ENCODE measurements around the gene TOP3B. TPM values are rescaled to one million over a fixed set of nuclear protein-coding genes. Genes with fewer than 3 reads are reported as not detected.
A peak's percentile ranks its signal among the peaks of the same experiment; 100 is the strongest.
"Not testable (repeated sequence)": the region's sequence is repeated elsewhere in the genome, so short reads cannot be mapped to it uniquely, and the experiment has no call there.

TOP3B gene
- total and polyA plus RNA-seq, 8 donors, result 22.5 to 43.5 (median 30.6) TPM

GRCh38 chr22:21943571-21944448 is 38.8 kb downstream of the TOP3B start:
- ATAC-seq (no peak), DNase-seq (no peak)
- TF ChIP-seq CTCF (IDR thresholded peaks at IDR 0.05), result no peak
- H3K27ac ChIP-seq, result peak overlapping the region; percentile 85 to 98
- no peaks in the 10 kb centered on the region for H3K9me3 ChIP-seq
- H3K27me3 ChIP-seq, result no peaks in the 10 kb centered on the region
- peaks cover 0 to 38% of the 10 kb centered on the region in 2 donors for H3K36me3 ChIP-seq
- intact Hi-C loops (cut with DNase I), result no loop called here
- H3K4me1 ChIP-seq, result peaks cover 24 to 97% of the 10 kb centered on the region in 2 donors
- no peak overlapping the region for H3K4me3 ChIP-seq

- peak; percentile 4 for ATAC-seq
- peaks cover 0 to 38% of the 10 kb centered on the region in 2 donors for H3K36me3 ChIP-seq
- no peaks in the 10 kb centered on the region for H3K27me3 ChIP-seq
- TF ChIP-seq CTCF (IDR thresholded peaks at IDR 0.05), result no peak
- peaks cover 24 to 97% of the 10 kb centered on the region in 2 donors for H3K4me1 ChIP-seq
- H3K9me3 ChIP-seq, result no peaks in the 10 kb centered on the region
- DNase-seq, result peak; percentile 16 to 87 (median 64)
- peak overlapping the region; percentile 85 to 98 for H3K27ac ChIP-seq
- intact Hi-C loops (cut with DNase I), result no loop called here
- no peak overlapping the region for H3K4me3 ChIP-seq
These were observed 39.9 kb downstream of the TOP3B start for GRCh38 chr22:21942407-21943343.

- peaks cover 26 to 97% of the 10 kb centered on the region in 2 donors for H3K4me1 ChIP-seq
- ATAC-seq (no peak), DNase-seq (no peak)
- H3K4me3 ChIP-seq, result no peak overlapping the region
- TF ChIP-seq CTCF (IDR thresholded peaks at IDR 0.05), result no peak
- no peaks in the 10 kb centered on the region for H3K9me3 ChIP-seq
- intact Hi-C loops (cut with DNase I), result no loop called here
- H3K27me3 ChIP-seq, result no peaks in the 10 kb centered on the region
- peaks cover 0 to 38% of the 10 kb centered on the region in 2 donors for H3K36me3 ChIP-seq
- H3K27ac ChIP-seq, result peak overlapping the region; percentile 85 to 98
These were observed 40.7 kb downstream of the TOP3B start for GRCh38 chr22:21941921-21942320.

- Histone ChIP-seq H3K27me3 (no peaks in the 10 kb centered on the region), H3K4me1 (peaks cover 35 to 97% of the 10 kb centered on the region in 2 donors), H3K27ac (peak overlapping the region; percentile 85 to 98), H3K36me3 (peaks cover 0 to 34% of the 10 kb centered on the region in 2 donors), H3K9me3 (no peaks in the 10 kb centered on the region), H3K4me3 (no peak overlapping the region)
- DNase-seq, result peak in 1 of 4 donors; percentile 79
- intact Hi-C loops (cut with DNase I), result no loop called here
- TF ChIP-seq CTCF (IDR thresholded peaks at IDR 0.05), result no peak
- ATAC-seq, result no peak
These were observed 42.1 kb downstream of the TOP3B start for GRCh38 chr22:21940521-21940920.

GRCh38 chr22:21939935-21940334 is 42.7 kb downstream of the TOP3B start:
- H3K4me3 ChIP-seq, H3K27me3 ChIP-seq, ATAC-seq, DNase-seq, H3K9me3 ChIP-seq: not testable (repeated sequence)
- intact Hi-C loops (cut with DNase I), result loop anchor here in 1 of 2 donors (10.0 kb wide), 1 partner anchor 225 kb away; no protein-coding TSS in a partner anchor
- peaks cover 0 to 30% of the 10 kb centered on the region in 2 donors for H3K36me3 ChIP-seq
- H3K27ac ChIP-seq, result peak overlapping the region; percentile 96 to 98
- peaks cover 35 to 95% of the 10 kb centered on the region in 2 donors for H3K4me1 ChIP-seq

Data from left lung (tissue), 10 donors.